Neural progenitor cell (in vitro differentiated cells): ENCODE measurements around the gene GAL3ST3. TPM values are rescaled to one million over a fixed set of nuclear protein-coding genes. Genes with fewer than 3 reads are reported as not detected.
"Not testable (repeated sequence)": the region's sequence is repeated elsewhere in the genome, so short reads cannot be mapped to it uniquely, and the experiment has no call there.

Source experiments
- DNase-seq: peaks from one replicate; pipeline ENCODE4 v3.0.0-alpha.2; 2016; ENCODE audit warnings: low spot score
- H2AFZ ChIP-seq: fragments of 200-600 bp; sonication (generic); replicated peaks from 2 replicates; pipeline ENCODE4 v1.6.1; 2016; ENCODE audit warnings: antibody characterized with exemption
- H3F3A ChIP-seq: fragments of 200-600 bp; sonication (generic); 2 replicates; pipeline ENCODE4 v1.6.1; 2016; ENCODE audit warnings: antibody characterized with exemption, low read depth
- H3K27ac ChIP-seq: fragments of 200-600 bp; sonication (generic); 2 replicates; pipeline ENCODE4 v1.5.1; 2016; ENCODE audit warnings: mild to moderate bottlenecking
- H3K27me3 ChIP-seq: fragments of 200-600 bp; sonication (generic); 2 replicates; pipeline ENCODE4 v1.6.1; 2016; ENCODE audit warnings: mild to moderate bottlenecking, moderate library complexity
- H3K36me3 ChIP-seq: fragments of 200-600 bp; sonication (generic); 2 replicates; pipeline ENCODE4 v1.5.1; 2016
- H3K4me1 ChIP-seq: fragments of 200-600 bp; sonication (generic); 2 replicates; pipeline ENCODE4 v1.6.1; 2016; ENCODE audit warnings: mixed run types
- H3K4me2 ChIP-seq: fragments of 200-600 bp; sonication (generic); 2 replicates; pipeline ENCODE4 v1.6.1; 2016
- H3K4me3 ChIP-seq: fragments of 200-600 bp; sonication (generic); 2 replicates; pipeline ENCODE4 v1.5.1; 2016
- H3K79me2 ChIP-seq: fragments of 200-600 bp; sonication (generic); 2 replicates; pipeline ENCODE4 v1.6.1; 2016; ENCODE audit warnings: low read depth
- H3K9ac ChIP-seq: fragments of 200-600 bp; sonication (generic); 2 replicates; pipeline ENCODE4 v1.6.1; 2016
- H3K9me3 ChIP-seq: fragments of 200-600 bp; sonication (generic); 2 replicates; pipeline ENCODE4 v1.5.1; 2016; ENCODE audit warnings: low read depth
- H4K20me1 ChIP-seq: fragments of 200-600 bp; sonication (generic); 2 replicates; pipeline ENCODE4 v1.6.1; 2016; ENCODE audit warnings: low read depth
- H3K27ac Mint-ChIP-seq: 3 replicates; pipeline ENCODE4 v1.8.0; 2021; ENCODE audit warnings: mixed read lengths
- H3K27me3 Mint-ChIP-seq: 2 replicates; pipeline ENCODE4 v1.8.0; 2022; ENCODE audit warnings: low read depth, mild to moderate bottlenecking, inconsistent platforms, moderate library complexity, mixed read lengths; ENCODE audit not compliant: insufficient read depth
- H3K36me3 Mint-ChIP-seq: 3 replicates; pipeline ENCODE4 v1.8.0; 2021; ENCODE audit warnings: mixed read lengths
- H3K4me1 Mint-ChIP-seq: 3 replicates; pipeline ENCODE4 v1.8.0; 2021; ENCODE audit warnings: mixed read lengths
- H3K4me3 Mint-ChIP-seq: 3 replicates; pipeline ENCODE4 v1.8.0; 2021; ENCODE audit warnings: mild to moderate bottlenecking, moderate library complexity, mixed read lengths
- H3K9me3 Mint-ChIP-seq: 3 replicates; pipeline ENCODE4 v1.8.0; 2020; ENCODE audit warnings: mixed read lengths
- CTCF ChIP-seq: fragments of 200-600 bp; sonication (generic); IDR thresholded peaks from 2 replicates; pipeline ENCODE4 v1.5.1; 2017; ENCODE audit warnings: antibody characterized with exemption, mild to moderate bottlenecking
- EZH2 ChIP-seq: fragments of 200-600 bp; sonication (generic); IDR thresholded peaks from 2 replicates; pipeline ENCODE4 v1.6.1; 2017; ENCODE audit warnings: antibody characterized with exemption, mild to moderate bottlenecking, moderate library complexity
- EZH2phosphoT487 ChIP-seq: fragments of 200-600 bp; sonication (generic); IDR thresholded peaks from 2 replicates; pipeline ENCODE4 v1.6.1; 2017; ENCODE audit warnings: antibody characterized with exemption
- total RNA-seq: library from RNA; depleted of rRNA; stranded (reverse); fragments of >200 nt; gene quantifications from 2 replicates; pipeline ENCODE4 v1.2.3, GENCODE V29; 2015; ENCODE audit warnings: low replicate concordance

The GAL3ST3 gene
- total RNA-seq, 1 donor from 2014 or later = 8.5 TPM

GRCh38 chr11:66080055-66080817 lies 31.3 kb upstream of the GAL3ST3 start:
- Histone ChIP-seq H3K9me3 (no peaks in the 10 kb centered on the region), H3K4me2 (no peak overlapping the region), H3K4me1 (no peaks in the 10 kb centered on the region), H3K79me2 (no peaks in the 10 kb centered on the region), H3K9ac (no peak overlapping the region), H3K27me3 (no peaks in the 10 kb centered on the region), H3F3A (no peaks in the 10 kb centered on the region), H4K20me1 (no peaks in the 10 kb centered on the region), H3K27ac (no peak overlapping the region), H2AFZ (no peak overlapping the region), H3K36me3 (no peaks in the 10 kb centered on the region), H3K4me3 (no peak overlapping the region)
- peaks cover 1% of the 10 kb centered on the region for H3K36me3 Mint-ChIP-seq
- no peaks in the 10 kb centered on the region for H3K9me3 Mint-ChIP-seq
- peaks cover 8% of the 10 kb centered on the region for H3K4me1 Mint-ChIP-seq
- H3K4me3 Mint-ChIP-seq = no peak overlapping the region
- H3K27me3 Mint-ChIP-seq = no peaks in the 10 kb centered on the region
- TF ChIP-seq EZH2phosphoT487 = no peak
- TF ChIP-seq EZH2 = no peak
- no peak for TF ChIP-seq CTCF
- DNase-seq = no peak
- H3K27ac Mint-ChIP-seq = peak overlapping the region; percentile 67

GRCh38 chr11:66078949-66079348 lies 30.0 kb upstream of the GAL3ST3 start:
- not testable (repeated sequence) for H3K27ac ChIP-seq, H3K4me3 Mint-ChIP-seq, H3K9me3 ChIP-seq, H3K79me2 ChIP-seq, DNase-seq, H3K36me3 Mint-ChIP-seq, H3F3A ChIP-seq, H3K4me1 Mint-ChIP-seq, H4K20me1 ChIP-seq, H3K36me3 ChIP-seq, H3K27me3 Mint-ChIP-seq, H3K4me3 ChIP-seq, H3K4me2 ChIP-seq, H3K9ac ChIP-seq, H3K27me3 ChIP-seq, H3K4me1 ChIP-seq, H2AFZ ChIP-seq, H3K9me3 Mint-ChIP-seq, H3K27ac Mint-ChIP-seq

- Histone ChIP-seq H3K27me3 (no peaks in the 10 kb centered on the region), H3K9ac (no peak overlapping the region), H3K36me3 (no peaks in the 10 kb centered on the region), H3K27ac (no peak overlapping the region), H3K4me1 (no peaks in the 10 kb centered on the region), H4K20me1 (no peaks in the 10 kb centered on the region), H3F3A (no peaks in the 10 kb centered on the region), H2AFZ (no peak overlapping the region), H3K4me2 (no peak overlapping the region), H3K79me2 (no peaks in the 10 kb centered on the region), H3K9me3 (no peaks in the 10 kb centered on the region), H3K4me3 (no peak overlapping the region)
- DNase-seq = no peak
- Mint-ChIP-seq H3K4me3 (no peak overlapping the region), H3K27me3 (no peaks in the 10 kb centered on the region), H3K4me1 (no peaks in the 10 kb centered on the region), H3K27ac (no peak overlapping the region), H3K36me3 (peaks cover 13% of the 10 kb centered on the region), H3K9me3 (no peaks in the 10 kb centered on the region)
- no peak for TF ChIP-seq EZH2
- TF ChIP-seq CTCF = no peak
- no peak for TF ChIP-seq EZH2phosphoT487
These were observed 29.0 kb upstream of the GAL3ST3 start for GRCh38 chr11:66077927-66078326.

GRCh38 chr11:66076561-66076960 lies 27.6 kb upstream of the GAL3ST3 start:
- H3K4me1 Mint-ChIP-seq = peaks cover 8% of the 10 kb centered on the region
- H3K4me3 Mint-ChIP-seq = no peak overlapping the region
- Histone ChIP-seq H3K27me3 (no peaks in the 10 kb centered on the region), H3K4me2 (no peak overlapping the region), H3K9me3 (no peaks in the 10 kb centered on the region), H3F3A (no peaks in the 10 kb centered on the region), H3K4me3 (no peak overlapping the region), H3K9ac (no peak overlapping the region), H3K36me3 (no peaks in the 10 kb centered on the region), H3K27ac (no peak overlapping the region), H3K4me1 (peaks cover 3% of the 10 kb centered on the region), H3K79me2 (peaks cover 7% of the 10 kb centered on the region), H2AFZ (no peak overlapping the region), H4K20me1 (no peaks in the 10 kb centered on the region)
- no peak for DNase-seq
- H3K27me3 Mint-ChIP-seq = no peaks in the 10 kb centered on the region
- H3K27ac Mint-ChIP-seq = no peak overlapping the region
- no peaks in the 10 kb centered on the region for H3K9me3 Mint-ChIP-seq
- TF ChIP-seq EZH2phosphoT487 (no peak), EZH2 (no peak), CTCF (no peak)
- peaks cover 13% of the 10 kb centered on the region for H3K36me3 Mint-ChIP-seq
